Left lung (tissue), 10 donors: ENCODE measurements around the gene MAP1LC3B2. TPM values are rescaled to one million over a fixed set of nuclear protein-coding genes. Genes with fewer than 3 reads are reported as not detected.

Experiments
- ATAC-seq: fragments of 200-7000 bp; cut with Tn5 transposase; one replicate; pipeline ENCODE4 v1.9.1; 2020; ENCODE audit warnings: moderate library complexity
- DNase-seq, 4 donors: peaks; one replicate each; pipeline ENCODE4 v3.0.0-alpha.2; 2013 to 2020
- H3K27ac ChIP-seq, 2 donors: fragments of 200-600 bp; sonication (generic) in 1 of 2; one replicate each; pipeline versions ENCODE4 v1.5.0 to v1.8.0; 2020 to 2021
- H3K27me3 ChIP-seq, 2 donors: fragments of 200-600 bp; sonication (generic) in 1 of 2; one replicate each; pipeline versions ENCODE4 v1.5.0 to v1.8.0; 2020 to 2021
- H3K36me3 ChIP-seq, 2 donors: fragments of 200-600 bp; sonication (generic) in 1 of 2; one replicate each; pipeline versions ENCODE4 v1.5.0 to v1.8.0; 2020 to 2021
- H3K4me1 ChIP-seq, 2 donors: fragments of 200-600 bp; one replicate each; pipeline ENCODE4 v1.8.0; 2021
- H3K4me3 ChIP-seq, 2 donors: fragments of 200-600 bp; sonication (generic) in 1 of 2; one replicate each; pipeline versions ENCODE4 v1.5.0 to v1.8.0; 2020 to 2021; ENCODE audit warnings: mild to moderate bottlenecking in 1 of 2
- H3K9me3 ChIP-seq, 2 donors: fragments of 200-600 bp; sonication (generic) in 1 of 2; one replicate each; pipeline versions ENCODE4 v1.5.0 to v1.8.0; 2020 to 2021
- CTCF ChIP-seq, 2 donors: fragments of 200-600 bp; sonication (generic) in 1 of 2; IDR thresholded peaks; one replicate each; pipeline versions ENCODE4 v1.5.0 to v1.8.0; 2021; ENCODE audit warnings: antibody characterized with exemption in 2 of 2
- intact Hi-C, 2 donors: fragments of 100-400 bp; cut with DNase I; formaldehyde crosslinking; loops; one replicate each; pipeline versions ENCODE4 v1.11.2 to v1.14.2; 2022
- polyA plus RNA-seq, 6 donors: library from polyadenylated mRNA; unstranded; fragments of 120-200 nt; gene quantifications; one replicate each; pipeline ENCODE4 v1.2.1, GENCODE V29; 2013; ENCODE audit not compliant: insufficient read length in 6 of 6
- total RNA-seq, 2 donors: library from RNA; stranded (reverse); fragmentation: NEBNext Ultra II Directional; extraction: Animal tissue kit (Norgen Biotek cat#: 25700); gene quantifications; one replicate each; pipeline ENCODE4 v1.2.1, GENCODE V29; 2021
- donor health status: DM: no; HTN: yes; CAD: no.
- donor health status: DM: no; HTN: no; CAD: no.

Gene MAP1LC3B2
- total and polyA plus RNA-seq, 8 donors: 1.5 to 10.5 (median 5.5) TPM; not detected in 1

GRCh38 chr12:116620492-116621191, 61.5 kb downstream of the MAP1LC3B2 start:
- Histone ChIP-seq H3K4me1 (no peaks in the 10 kb centered on the region), H3K4me3 (no peak overlapping the region), H3K27ac (no peak overlapping the region), H3K9me3 (peaks cover 0 to 22% of the 10 kb centered on the region in 2 donors), H3K36me3 (no peaks in the 10 kb centered on the region), H3K27me3 (no peaks in the 10 kb centered on the region)
- intact Hi-C loops: no loop called here
- no peak for TF ChIP-seq CTCF (IDR thresholded peaks at IDR 0.05)
- DNase-seq (no peak), ATAC-seq (no peak)

- intact Hi-C loops: no loop called here
- no peak overlapping the region for H3K27ac ChIP-seq
- no peaks in the 10 kb centered on the region for H3K36me3 ChIP-seq
- DNase-seq (no peak), ATAC-seq (no peak)
- TF ChIP-seq CTCF (IDR thresholded peaks at IDR 0.05): no peak
- H3K9me3 ChIP-seq: peaks cover 0 to 22% of the 10 kb centered on the region in 2 donors
- H3K4me3 ChIP-seq: no peak overlapping the region
- no peaks in the 10 kb centered on the region for H3K4me1 ChIP-seq
- no peaks in the 10 kb centered on the region for H3K27me3 ChIP-seq
These were observed 62.0 kb downstream of the MAP1LC3B2 start for GRCh38 chr12:116621194-116621593.

GRCh38 chr12:116624516-116624915, 65.3 kb downstream of the MAP1LC3B2 start:
- Histone ChIP-seq H3K9me3 (peaks cover 0 to 15% of the 10 kb centered on the region in 2 donors), H3K4me1 (no peaks in the 10 kb centered on the region), H3K27ac (no peak overlapping the region), H3K4me3 (no peak overlapping the region), H3K36me3 (no peaks in the 10 kb centered on the region), H3K27me3 (no peaks in the 10 kb centered on the region)
- intact Hi-C loops: no loop called here
- DNase-seq: no peak
- ATAC-seq: no peak
- no peak for TF ChIP-seq CTCF (IDR thresholded peaks at IDR 0.05)

GRCh38 chr12:116626153-116626552, 67.0 kb downstream of the MAP1LC3B2 start:
- Histone ChIP-seq H3K27ac (no peak overlapping the region), H3K4me3 (no peak overlapping the region), H3K27me3 (no peaks in the 10 kb centered on the region), H3K9me3 (peaks cover 0 to 15% of the 10 kb centered on the region in 2 donors), H3K36me3 (no peaks in the 10 kb centered on the region), H3K4me1 (no peaks in the 10 kb centered on the region)
- DNase-seq: no peak
- intact Hi-C loops: no loop called here
- no peak for ATAC-seq
- TF ChIP-seq CTCF (IDR thresholded peaks at IDR 0.05): no peak

Other genes starting within 250 kb of the MAP1LC3B2 start
- 10 to 100 TPM; 70.1 to 90.5 TPM for gene SPRING1, start 178.7 kb downstream of the MAP1LC3B2 start, total RNA-seq
- gene SPRING1, start 178.7 kb downstream of the MAP1LC3B2 start, polyA plus RNA-seq: 10 to 100 TPM; 20.7 to 33.0 (median 29.6) TPM
- gene RNFT2, start 178.9 kb downstream of the MAP1LC3B2 start, total RNA-seq: 1 to 10 TPM; 5.3 to 5.5 TPM
- 1 to 10 TPM; 3.4 to 4.2 (median 3.9) TPM for gene RNFT2, start 178.9 kb downstream of the MAP1LC3B2 start, polyA plus RNA-seq